ENCODE data around the gene TIGAR.

TIGAR gene, protein sequence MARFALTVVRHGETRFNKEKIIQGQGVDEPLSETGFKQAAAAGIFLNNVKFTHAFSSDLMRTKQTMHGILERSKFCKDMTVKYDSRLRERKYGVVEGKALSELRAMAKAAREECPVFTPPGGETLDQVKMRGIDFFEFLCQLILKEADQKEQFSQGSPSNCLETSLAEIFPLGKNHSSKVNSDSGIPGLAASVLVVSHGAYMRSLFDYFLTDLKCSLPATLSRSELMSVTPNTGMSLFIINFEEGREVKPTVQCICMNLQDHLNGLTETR

DNA sequence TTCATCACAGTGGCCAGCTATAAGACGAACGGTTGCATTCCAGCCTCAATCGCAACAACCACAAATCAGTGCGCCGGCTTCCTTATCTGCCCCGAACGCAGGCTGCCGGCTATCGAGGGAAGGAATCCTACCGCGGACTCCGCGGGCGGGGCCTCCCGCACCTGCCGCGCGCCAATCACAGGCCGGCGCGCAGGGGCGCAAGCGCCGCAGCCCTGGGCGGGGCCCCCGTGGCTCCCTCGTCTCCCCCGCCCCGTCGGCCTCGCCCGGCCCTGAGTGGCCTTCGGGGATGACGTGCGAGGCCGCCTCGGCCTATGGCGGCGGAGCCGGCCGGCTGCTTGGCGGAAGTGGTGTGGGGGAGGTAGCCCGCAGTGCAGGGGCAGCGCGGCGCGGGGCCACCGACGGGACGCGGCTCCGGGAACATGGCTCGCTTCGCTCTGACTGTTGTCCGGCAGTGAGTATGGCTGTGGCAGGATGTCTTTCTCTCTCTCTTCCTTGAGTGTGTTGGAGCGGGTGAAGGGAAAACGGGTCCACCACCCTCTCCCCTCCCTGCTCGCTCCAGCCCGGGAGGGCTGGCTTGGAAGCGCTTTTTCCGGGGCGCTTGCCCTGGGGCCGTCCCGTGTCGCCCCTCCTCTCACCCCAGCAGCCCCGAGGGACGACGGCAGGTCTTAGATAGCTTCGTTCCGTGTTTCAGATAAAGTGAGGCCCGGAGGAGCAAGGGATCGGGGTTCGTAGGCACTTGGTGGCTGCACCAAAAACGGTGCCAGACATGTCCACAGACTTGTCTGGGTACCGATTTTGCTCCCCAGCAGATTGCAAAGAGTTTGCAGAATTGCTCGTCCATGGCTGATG lies at the start of gene TIGAR:
Gene TIGAR, plus strand, starts transcription at position 361 of the 849 bp plus-strand sequence. Its CDS starts 59 bp downstream, at position 420.
- peak; percentile 75 to 90 for DNase-seq (ENCODE audit: low read depth in 2 of 2)

DNA sequence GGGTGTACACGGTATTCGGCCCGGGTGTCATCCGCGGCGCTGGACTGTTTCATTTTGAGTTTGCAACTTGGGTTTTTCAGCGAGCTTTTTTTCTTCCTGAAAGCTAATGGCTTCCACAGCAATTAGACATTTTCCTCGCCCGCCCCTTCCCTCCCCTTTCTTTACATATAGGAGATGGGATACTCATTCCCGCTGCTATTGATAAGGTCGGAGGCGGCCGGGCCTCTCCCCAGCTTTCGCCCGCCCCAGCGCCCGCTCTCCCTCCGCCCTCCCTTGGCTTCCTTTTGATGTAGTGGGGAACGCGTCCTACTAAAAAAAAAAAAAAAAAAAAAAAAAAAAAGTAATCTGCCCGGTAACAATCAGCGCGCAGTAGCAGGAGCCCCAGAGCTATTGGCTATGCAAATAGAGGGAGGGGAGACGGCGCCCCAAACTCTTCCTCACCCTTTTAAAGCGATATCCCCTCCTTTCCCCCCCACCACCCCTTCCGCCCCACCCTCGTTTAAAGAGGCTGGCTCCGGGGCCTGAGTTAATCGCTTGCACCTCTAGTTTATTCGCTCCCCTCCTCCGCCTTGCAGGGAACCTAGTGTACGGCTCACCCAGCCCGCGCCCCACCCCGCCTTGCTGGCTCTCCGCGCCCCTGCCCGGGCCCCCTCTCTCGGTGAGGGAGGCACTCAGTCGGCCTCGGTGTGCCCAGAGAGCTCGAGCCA lies 49.1 kb upstream of the TIGAR start:
- peak; percentile 80 to 84 for DNase-seq (ENCODE audit: low read depth in 2 of 2)

DNA sequence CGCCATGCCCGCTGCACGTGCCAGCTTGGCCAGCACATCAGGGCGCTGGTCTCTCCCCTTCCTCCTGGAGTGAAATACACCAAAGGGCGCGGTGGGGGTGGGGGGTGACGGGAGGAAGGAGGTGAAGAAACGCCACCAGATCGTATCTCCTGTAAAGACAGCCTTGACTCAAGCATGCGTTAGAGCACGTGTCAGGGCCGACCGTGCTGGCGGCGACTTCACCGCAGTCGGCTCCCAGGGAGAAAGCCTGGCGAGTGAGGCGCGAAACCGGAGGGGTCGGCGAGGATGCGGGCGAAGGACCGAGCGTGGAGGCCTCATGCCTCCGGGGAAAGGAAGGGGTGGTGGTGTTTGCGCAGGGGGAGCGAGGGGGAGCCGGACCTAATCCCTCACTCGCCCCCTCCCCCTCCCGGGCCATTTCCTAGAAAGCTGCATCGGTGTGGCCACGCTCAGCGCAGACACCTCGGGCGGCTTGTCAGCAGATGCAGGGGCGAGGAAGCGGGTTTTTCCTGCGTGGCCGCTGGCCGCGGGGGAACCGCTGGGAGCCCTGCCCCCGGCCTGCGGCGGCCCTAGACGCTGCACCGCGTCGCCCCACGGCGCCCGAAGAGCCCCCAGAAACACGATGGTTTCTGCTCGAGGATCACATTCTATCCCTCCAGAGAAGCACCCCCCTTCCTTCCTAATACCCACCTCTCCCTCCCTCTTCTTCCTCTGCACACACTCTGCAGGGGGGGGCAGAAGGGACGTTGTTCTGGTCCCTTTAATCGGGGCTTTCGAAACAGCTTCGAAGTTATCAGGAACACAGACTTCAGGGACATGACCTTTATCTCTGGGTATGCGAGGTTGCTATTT lies 48.4 kb upstream of the TIGAR start:
- peak; percentile 59 to 77 for DNase-seq (ENCODE audit: low read depth in 2 of 2)

DNA sequence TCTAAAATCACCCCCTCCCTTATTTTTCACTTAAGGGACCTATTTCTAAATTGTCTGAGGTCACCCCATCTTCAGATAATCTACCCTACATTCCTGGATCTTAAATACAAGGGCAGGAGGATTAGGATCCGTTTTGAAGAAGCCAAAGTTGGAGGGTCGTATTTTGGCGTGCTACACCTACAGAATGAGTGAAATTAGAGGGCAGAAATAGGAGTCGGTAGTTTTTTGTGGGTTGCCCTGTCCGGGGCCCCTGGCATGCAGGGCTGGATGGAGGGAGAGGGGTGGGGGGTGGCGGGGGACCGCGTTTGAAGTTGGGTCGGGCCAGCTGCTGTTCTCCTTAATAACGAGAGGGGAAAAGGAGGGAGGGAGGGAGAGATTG lies 47.8 kb upstream of the TIGAR start:
- DNase-seq (ENCODE audit: low read depth in 2 of 2) = no peak

DNA sequence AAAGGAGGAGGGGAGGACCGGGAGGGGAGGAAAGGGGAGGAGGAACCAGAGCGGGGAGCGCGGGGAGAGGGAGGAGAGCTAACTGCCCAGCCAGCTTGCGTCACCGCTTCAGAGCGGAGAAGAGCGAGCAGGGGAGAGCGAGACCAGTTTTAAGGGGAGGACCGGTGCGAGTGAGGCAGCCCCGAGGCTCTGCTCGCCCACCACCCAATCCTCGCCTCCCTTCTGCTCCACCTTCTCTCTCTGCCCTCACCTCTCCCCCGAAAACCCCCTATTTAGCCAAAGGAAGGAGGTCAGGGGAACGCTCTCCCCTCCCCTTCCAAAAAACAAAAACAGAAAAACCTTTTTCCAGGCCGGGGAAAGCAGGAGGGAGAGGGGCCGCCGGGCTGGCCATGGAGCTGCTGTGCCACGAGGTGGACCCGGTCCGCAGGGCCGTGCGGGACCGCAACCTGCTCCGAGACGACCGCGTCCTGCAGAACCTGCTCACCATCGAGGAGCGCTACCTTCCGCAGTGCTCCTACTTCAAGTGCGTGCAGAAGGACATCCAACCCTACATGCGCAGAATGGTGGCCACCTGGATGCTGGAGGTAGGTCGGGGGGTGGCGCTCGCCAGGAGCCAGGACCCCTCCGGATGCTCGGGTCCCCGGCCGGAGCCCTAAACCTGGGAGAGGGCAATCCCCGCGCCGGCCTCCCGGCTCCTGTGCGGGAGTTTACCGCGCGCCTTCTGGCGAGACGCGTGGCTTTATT lies 47.2 kb upstream of the TIGAR start, which contains the start of gene CCND2:
Gene CCND2, plus strand, starts transcription at position 111 of the 744 bp plus-strand sequence. Its CDS starts 279 bp downstream, at position 390.
- DNase-seq (ENCODE audit: low read depth in 2 of 2) = peak; percentile 66 to 75

DNA sequence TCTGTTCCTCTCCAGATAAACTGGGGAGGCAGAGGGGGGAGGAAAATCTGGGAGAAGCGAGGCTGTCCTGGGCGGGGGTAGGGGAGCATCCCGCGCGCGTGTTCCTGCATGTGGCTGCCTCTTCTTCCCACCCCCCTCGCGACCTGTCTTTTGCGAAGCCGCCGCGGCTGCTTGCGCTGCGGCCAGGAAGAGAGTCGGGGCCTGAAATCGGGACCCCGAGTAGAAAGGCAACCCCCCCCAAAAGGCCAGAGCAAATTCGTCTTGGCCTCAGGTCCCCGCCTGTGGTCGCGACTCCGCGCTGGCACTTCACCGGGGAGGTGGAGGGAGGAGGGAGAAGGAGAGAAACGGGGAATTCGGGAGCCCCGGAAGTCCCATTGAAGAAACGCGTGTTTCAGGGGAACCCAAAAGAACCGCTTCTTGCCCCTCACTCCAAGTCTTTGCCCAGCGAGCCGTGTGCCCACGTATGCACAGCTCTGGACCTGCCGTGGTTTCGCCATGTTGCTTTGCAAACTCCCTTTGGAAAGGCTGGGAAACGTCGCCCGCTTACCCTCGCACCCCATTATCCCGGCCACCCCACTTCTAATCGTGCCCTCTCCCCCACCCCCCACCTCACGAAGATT lies 46.5 kb upstream of the TIGAR start:
- no peak for DNase-seq (ENCODE audit: low read depth in 2 of 2)

DNA sequence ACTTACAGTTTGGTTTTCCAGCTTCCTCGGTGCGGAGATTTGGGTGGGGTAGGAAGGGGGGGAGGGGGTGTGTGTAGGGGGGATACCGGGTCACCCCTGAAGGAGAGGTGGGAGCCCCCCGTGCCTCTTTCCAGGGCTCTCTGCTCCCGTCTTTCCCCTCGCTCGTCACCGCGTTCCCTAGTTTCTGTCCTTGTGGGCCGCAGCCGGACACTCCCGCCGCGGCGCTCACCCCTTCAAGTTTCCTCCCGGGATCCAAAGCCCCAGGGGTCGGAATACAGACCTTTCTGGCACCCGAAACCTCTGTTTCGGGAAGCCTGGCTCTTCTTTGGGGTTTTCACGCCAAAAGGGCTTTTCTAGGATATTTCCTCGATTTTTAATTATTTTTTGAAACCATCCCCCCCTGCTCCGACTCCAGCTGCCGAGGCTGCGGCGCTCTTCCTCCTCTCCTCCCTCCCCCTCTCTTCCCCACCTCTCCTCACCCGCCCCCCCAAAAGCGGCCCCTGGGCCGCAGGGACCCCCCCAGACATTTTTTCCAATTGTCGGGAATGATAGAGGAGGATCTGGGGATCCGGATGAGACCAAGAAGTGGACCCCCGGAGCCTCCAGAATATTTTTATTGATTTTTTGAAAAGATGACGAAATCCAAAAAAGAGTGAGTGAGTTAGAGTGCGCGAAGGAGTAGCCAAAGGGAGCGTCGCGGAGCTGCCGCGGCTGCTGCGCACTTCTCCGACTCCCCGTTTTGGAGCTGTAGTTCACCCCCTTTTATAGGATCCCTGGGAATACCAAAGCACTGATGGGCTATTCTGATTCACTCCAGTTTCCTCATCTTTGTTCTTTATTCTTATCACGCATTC lies 45.8 kb upstream of the TIGAR start:
- DNase-seq (ENCODE audit: low read depth in 2 of 2) = no peak

DNA sequence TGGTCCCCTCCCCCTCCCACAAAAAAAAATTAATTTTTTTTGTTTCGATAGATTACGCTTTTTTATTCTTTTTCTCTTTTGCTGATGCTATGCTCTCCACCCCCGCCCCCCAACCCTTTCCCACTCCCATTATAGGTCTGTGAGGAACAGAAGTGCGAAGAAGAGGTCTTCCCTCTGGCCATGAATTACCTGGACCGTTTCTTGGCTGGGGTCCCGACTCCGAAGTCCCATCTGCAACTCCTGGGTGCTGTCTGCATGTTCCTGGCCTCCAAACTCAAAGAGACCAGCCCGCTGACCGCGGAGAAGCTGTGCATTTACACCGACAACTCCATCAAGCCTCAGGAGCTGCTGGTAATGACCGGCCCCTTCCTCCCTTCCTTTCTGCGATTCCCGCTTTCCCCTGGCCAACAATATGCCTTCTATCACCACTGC lies 45.1 kb upstream of the TIGAR start:
- DNase-seq (ENCODE audit: low read depth in 2 of 2) = no peak

DNA sequence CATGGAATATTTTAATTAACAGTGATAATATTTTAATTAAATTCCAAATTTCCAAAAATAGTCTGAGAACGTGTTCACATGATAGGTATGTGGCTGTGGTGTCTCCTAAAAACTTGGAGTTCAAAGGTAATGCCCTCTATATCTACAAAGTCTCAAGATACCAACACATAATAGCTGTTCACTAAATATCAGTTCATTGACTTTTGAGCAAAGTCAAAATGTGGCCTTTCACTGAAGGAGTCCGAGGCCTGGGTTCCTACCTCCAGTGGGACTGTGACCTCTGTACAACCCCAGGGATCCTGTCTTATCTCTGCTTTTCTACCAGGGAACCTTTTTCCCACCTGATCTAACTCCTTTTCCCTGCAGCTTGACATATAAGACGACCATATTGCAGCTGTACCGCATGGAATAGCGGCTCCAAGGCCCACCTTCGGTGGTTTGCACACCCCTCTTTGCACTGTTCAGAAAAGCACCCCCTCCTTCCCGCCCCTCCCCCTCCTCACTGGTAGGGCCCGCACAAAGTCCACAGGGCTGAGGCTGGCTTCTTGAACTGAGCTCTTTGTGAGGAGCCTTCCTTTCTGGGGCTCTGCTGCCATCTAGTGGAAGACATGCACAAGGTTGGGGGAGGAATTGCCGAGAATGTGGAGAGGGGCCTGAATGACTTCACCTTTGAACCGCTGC lies 44.3 kb upstream of the TIGAR start:
- peak; percentile 67 to 83 for DNase-seq (ENCODE audit: low read depth in 2 of 2)

DNA sequence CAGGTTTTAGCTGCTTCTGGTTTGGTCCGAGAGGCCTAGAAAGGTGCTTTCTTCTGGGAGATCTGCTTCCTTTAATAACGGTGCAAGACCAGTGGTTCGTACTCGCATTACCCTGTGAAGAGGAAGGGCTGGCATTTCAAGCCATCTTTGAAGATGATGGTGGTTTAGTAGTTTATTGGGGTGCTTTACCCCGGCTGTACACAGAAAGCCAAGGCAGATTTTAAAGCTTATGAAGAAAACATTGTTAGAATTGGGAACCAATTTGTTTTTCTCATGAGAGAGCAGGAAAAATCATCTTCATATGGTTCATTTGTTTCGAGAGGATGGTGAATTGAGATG lies 43.8 kb upstream of the TIGAR start:
- DNase-seq (ENCODE audit: low read depth in 2 of 2) = no peak

DNA sequence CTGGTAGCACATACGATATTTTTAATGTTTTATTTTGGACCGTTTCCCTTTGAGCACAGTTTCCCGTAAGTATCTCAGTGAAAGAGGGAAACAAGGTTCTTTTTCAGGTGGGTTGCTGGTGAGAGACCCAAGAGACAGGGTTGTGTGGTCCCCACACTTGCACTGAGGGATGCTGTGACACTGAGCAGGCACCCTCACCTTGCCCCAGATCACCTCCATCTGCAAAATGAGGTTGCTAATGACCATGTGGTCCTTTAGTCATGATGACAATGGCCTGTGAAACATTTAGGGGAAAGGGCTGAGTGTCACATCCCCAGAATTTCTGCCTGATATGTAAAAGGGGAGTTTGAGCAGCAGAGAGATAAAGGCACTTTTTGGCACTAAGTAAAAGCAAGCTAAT lies 43.2 kb upstream of the TIGAR start:
- DNase-seq (ENCODE audit: low read depth in 2 of 2) = no peak

DNA sequence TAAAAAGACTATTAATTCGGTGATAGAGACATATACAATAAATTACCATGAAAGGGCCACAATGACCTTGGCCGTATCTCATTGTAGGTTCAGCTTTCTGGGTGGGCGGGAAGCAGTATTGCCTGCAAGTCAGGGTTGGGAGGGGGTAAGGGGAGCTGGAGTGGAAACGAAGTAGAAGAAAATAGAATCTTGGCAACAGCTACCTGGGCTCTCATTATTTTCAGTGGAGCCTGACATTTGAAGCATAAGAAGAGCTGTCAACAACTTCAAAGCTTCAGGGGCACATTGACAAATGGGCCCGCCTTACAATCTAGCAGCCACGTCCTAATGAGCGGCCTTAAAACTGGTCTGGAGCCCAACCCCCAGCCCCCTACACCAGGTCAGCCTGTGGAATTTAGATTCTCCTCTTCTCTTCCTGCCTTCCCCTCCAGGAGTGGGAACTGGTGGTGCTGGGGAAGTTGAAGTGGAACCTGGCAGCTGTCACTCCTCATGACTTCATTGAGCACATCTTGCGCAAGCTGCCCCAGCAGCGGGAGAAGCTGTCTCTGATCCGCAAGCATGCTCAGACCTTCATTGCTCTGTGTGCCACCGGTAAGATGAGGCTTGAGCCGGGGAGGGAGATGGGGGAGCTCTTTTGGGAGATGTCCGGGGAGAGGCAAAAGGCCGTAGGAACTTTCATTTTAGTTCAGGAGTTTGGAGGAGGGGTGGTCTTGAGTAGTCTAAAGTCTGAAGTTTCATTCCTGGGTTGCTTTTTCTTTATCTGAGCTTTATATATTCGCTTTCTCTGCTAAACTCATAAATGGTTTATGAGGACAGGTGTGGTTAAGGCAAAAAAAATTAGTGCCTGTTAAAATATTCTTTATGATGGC lies 42.5 kb upstream of the TIGAR start:
- DNase-seq (ENCODE audit: low read depth in 2 of 2) = no peak

DNA sequence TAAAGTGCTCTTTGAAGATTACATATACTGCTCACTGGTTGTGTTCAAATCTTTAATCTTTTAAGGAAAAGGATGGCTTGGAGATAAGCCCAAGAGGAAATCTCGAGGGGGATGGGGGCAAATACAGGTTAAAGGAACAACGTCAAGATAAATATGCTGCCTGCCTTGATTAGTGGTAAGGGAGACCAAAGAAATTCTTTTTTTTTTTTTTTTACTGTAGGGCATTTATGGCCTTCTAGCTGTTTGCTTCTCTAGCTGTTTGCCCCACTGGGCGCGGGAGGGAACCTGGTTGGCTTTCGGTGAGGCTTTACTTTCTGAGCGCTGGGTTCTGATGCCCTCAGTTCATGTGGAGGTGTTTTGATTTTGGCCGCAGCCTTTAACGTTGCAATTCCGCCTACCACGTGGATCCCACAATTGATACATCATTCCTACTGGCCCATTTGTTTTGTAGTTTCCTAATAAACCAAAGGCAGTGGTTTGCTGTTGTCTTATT lies 41.8 kb upstream of the TIGAR start:
- no peak for DNase-seq (ENCODE audit: low read depth in 2 of 2)

DNA sequence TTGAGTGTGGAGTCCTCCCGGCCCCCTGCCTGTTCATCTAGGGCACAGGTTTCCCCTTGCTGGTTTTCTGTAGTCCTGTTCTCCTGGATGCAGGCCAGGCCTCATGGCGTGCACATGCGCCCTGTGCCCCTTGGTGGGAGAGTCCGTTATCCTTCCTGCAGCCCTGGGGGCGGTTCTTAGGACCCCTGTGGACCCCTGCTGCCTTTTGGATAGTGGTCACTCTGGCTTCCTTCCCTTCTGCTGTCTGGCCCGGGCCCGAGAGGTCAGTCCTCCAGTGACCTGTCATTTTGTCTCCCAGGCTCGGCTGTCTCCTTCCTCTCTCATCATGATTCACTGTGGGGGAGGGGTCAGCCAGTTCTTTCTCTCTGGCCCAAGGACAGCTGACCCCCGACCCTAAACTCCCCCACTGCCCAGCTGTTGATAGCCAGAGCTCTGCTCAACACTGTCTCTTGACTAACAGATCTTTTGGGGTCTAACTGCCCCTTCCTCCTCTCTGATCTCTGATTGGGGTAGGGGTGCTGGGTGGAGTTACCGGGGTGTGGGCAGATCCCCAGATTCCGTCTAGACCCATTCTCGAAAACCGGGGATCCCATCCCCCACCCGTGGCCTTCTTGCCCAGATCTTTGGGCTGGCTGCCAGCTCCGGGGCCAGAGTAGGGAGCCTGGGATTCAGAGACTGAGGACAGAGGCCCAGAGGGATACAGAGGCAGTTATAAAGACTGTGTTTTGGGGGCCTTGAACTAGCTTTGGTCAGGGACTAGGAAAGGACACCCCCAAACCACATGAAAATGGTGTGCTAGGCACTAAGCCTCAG lies 40.5 kb upstream of the TIGAR start:
- DNase-seq (ENCODE audit: low read depth in 2 of 2) = no peak

DNA sequence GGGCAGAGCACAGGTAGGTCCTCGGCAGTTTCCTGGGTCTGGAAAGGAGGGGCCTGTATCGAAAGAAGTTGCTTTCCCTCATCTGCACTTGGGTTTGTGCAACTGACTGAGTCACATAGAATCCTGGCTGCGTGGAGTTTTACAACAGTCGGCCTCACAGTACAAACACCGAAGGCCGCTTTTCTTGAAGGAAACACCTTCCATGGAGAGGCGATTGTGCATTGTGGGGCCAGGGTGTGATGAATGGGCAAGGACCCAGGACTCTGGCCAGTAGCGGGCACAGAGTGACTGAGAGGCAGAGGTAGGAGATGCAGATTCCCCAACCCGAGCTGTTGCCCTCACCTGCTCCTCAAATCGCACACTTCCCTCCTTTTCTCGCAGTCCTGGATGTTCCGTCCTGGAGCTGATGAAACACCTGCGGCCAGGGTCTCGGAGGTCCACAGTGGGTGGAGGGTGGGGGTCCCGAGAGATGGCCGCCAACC lies 39.8 kb upstream of the TIGAR start:
- DNase-seq (ENCODE audit: low read depth in 2 of 2) = no peak

DNA sequence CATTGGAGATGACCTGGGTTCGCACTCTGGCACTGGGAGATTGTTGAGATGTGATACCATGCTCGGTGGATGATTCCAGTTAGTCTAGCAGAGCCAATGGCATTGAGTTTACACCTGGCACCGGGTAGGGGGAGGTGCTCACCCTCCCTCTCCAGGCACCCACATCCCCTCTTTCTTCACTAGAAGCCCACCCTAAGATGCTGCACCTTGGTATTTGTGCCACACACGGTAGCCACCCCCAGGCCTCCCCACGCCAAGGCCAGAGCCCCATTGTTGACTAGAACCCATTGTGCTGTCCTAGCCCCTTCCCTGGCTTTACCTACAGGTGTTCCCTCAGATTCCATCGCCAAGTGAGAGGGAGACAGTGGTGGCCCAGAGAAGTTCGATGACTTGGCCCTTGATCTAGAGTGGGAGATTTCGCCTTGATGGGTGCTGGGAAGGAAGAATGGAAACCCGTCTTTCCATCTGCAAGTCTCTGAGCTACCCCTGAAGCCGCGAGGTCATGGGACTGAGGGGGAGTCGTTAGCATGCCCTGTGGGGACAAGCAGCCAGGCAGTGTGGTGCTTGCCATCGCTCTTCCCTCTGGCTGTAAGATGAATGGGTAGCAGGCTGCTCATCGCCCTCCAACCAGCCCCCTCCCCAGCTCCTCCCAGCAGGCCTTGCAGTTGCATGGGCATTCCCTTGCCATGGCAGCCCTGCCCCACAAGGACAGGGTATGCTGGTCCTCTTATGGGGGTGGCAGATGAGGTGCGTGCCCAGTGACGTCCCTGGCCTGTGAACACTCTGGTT lies 38.7 kb upstream of the TIGAR start:
- no peak for DNase-seq (ENCODE audit: low read depth in 2 of 2)
